Activated CD4-positive, alpha-beta T cell treated with anti-CD3 and anti-CD28 coated beads, Interleukin-2, amount 50 U/mL, for 4 hours (primary cell): ENCODE measurements around the gene SUGP2.

Experiments used
- DNase-seq, 2 experiments: peaks; one replicate each; pipeline ENCODE4 v3.0.0-alpha.2; 2020

The SUGP2 gene

GRCh38 chr19:19059018-19059836 lies 25.9 kb upstream of the SUGP2 start:
- no peak for DNase-seq

GRCh38 chr19:19057720-19058119 lies 24.4 kb upstream of the SUGP2 start:
- DNase-seq = no peak

- no peak for DNase-seq
These were observed 24.0 kb upstream of the SUGP2 start for GRCh38 chr19:19057317-19057716.

- DNase-seq = no peak
These were observed 23.4 kb upstream of the SUGP2 start for GRCh38 chr19:19056636-19057275.

GRCh38 chr19:19055701-19056100 lies 22.4 kb upstream of the SUGP2 start:
- DNase-seq = no peak

- no peak for DNase-seq
These were observed 21.7 kb upstream of the SUGP2 start for GRCh38 chr19:19054939-19055440.

GRCh38 chr19:19054315-19054938 lies 21.1 kb upstream of the SUGP2 start:
- DNase-seq = no peak

GRCh38 chr19:19053508-19054314 lies 20.4 kb upstream of the SUGP2 start:
- peak; percentile 45 to 51 for DNase-seq

GRCh38 chr19:19052921-19053320 lies 19.6 kb upstream of the SUGP2 start:
- no peak for DNase-seq

GRCh38 chr19:19051478-19052213 lies 18.3 kb upstream of the SUGP2 start:
- no peak for DNase-seq

- no peak for DNase-seq
These were observed 17.4 kb upstream of the SUGP2 start for GRCh38 chr19:19050731-19051130.

- no peak for DNase-seq
These were observed 16.8 kb upstream of the SUGP2 start for GRCh38 chr19:19050104-19050503.

GRCh38 chr19:19049406-19049805 lies 16.1 kb upstream of the SUGP2 start:
- DNase-seq = no peak

- no peak for DNase-seq
These were observed 10.6 kb upstream of the SUGP2 start for GRCh38 chr19:19043881-19044280.

- DNase-seq = no peak
These were observed 10.2 kb upstream of the SUGP2 start for GRCh38 chr19:19043481-19043880.

GRCh38 chr19:19042732-19043280 lies 9.5 kb upstream of the SUGP2 start:
- DNase-seq = no peak

- DNase-seq = no peak
These were observed 7.1 kb upstream of the SUGP2 start for GRCh38 chr19:19040417-19040816.

GRCh38 chr19:19039901-19040300 lies 6.6 kb upstream of the SUGP2 start:
- DNase-seq = no peak

- DNase-seq = peak; percentile 62 to 68
These were observed 897 bp upstream of the SUGP2 start for GRCh38 chr19:19034204-19034624.

- DNase-seq = no peak
These were observed 216 bp downstream of the SUGP2 start for GRCh38 chr19:19033176-19033425.

GRCh38 chr19:19032420-19033175 lies 719 bp downstream of the SUGP2 start:
- DNase-seq = peak; percentile 68 to 69
